SU-DHL-6 (cell line): ENCODE results near the gene SENP6.

ENCODE experiments used
- CTCF ChIP-seq: fragments of 200-600 bp; sonication (generic); IDR thresholded peaks from one replicate; pipeline ENCODE4 v1.5.1; 2017; ENCODE audit warnings: antibody characterized with exemption, mild to moderate bottlenecking, low read length, moderate library complexity; ENCODE audit not compliant: insufficient read depth, poor library complexity, severe bottlenecking
- EZH2phosphoT487 ChIP-seq: fragments of 200-600 bp; sonication (generic), shearing (Covaris generic); conservative IDR thresholded peaks from 2 replicates; pipeline ENCODE4 v1.6.1; 2018; ENCODE audit warnings: mild to moderate bottlenecking, antibody characterized with exemption, low read length, moderate library complexity, mixed read lengths

GRCh38 chr6:75673884-75674283 is 72.2 kb downstream of the SENP6 start:
- no peak for TF ChIP-seq CTCF
- no peak for TF ChIP-seq EZH2phosphoT487
